Renal cortex interstitium (tissue), 15 donors: Measurements from ENCODE around the gene ZNF143. TPM values are rescaled to one million over a fixed set of nuclear protein-coding genes. Genes with fewer than 3 reads are reported as not detected.
"Not testable (repeated sequence)": the region's sequence is repeated elsewhere in the genome, so short reads cannot be mapped to it uniquely, and the experiment has no call there.

Source experiments
- DNase-seq, 11 donors: peaks; one replicate each; pipeline ENCODE4 v3.0.0-alpha.2; 2013; ENCODE audit warnings: low read depth in 9 of 11, low spot score in 4 of 11; ENCODE audit errors: extremely low read depth in 1 of 11
- long read RNA-seq, 16 experiments: transcript quantifications; one replicate each; lab custom pipeline, GENCODE V29; 2026
- polyA plus RNA-seq, 3 donors: library from polyadenylated mRNA; unstranded; fragments of 120-200 nt; gene quantifications; one replicate each; pipeline ENCODE4 v1.2.1, GENCODE V29; 2013; ENCODE audit not compliant: insufficient read length in 3 of 3

Gene ZNF143
- polyA plus RNA-seq = 10 to 100 TPM; 28.1 to 29.8 (median 29.5) TPM
- long read RNA-seq, donor 1, partial matches to known transcripts = 0 of 3 reads
- long read RNA-seq, donor 1, other reads (novel, unspliced or antisense) = 0 of 3 reads
- long read RNA-seq, donor 2, partial matches to known transcripts = 0 of 4 reads
- long read RNA-seq, donor 2, other reads (novel, unspliced or antisense) = 0 of 4 reads
- long read RNA-seq, donor 3, partial matches to known transcripts = 0 of 4 reads
- long read RNA-seq, donor 3, other reads (novel, unspliced or antisense) = 0 of 4 reads
- long read RNA-seq, donor 4, partial matches to known transcripts = 0 of 3 reads
- long read RNA-seq, donor 4, other reads (novel, unspliced or antisense) = 0 of 3 reads
- long read RNA-seq, donor 5 = 0 reads
- long read RNA-seq, donor 6, partial matches to known transcripts = 0 of 3 reads
- long read RNA-seq, donor 6, other reads (novel, unspliced or antisense) = 0 of 3 reads
- long read RNA-seq, donor 7, partial matches to known transcripts = 0 of 3 reads
- long read RNA-seq, donor 7, other reads (novel, unspliced or antisense) = 0 of 3 reads
- long read RNA-seq, donor 8, partial matches to known transcripts = 0 of 6 reads
- long read RNA-seq, donor 8, other reads (novel, unspliced or antisense) = 0 of 6 reads
- long read RNA-seq, donor 9, partial matches to known transcripts = 0 of 4 reads
- long read RNA-seq, donor 9, other reads (novel, unspliced or antisense) = 0 of 4 reads
- long read RNA-seq, donor 10, partial matches to known transcripts = 0 of 4 reads
- long read RNA-seq, donor 10, other reads (novel, unspliced or antisense) = 0 of 4 reads
- long read RNA-seq, donor 11, partial matches to known transcripts = 0 of 4 reads
- long read RNA-seq, donor 11, other reads (novel, unspliced or antisense) = 0 of 4 reads
- long read RNA-seq, donor 12 = 0 reads
- long read RNA-seq, donor 13 = 0 reads
- long read RNA-seq, donor 14, partial matches to known transcripts = 0 of 4 reads
- long read RNA-seq, donor 14, other reads (novel, unspliced or antisense) = 0 of 4 reads
- long read RNA-seq, donor 15, partial matches to known transcripts = 0 of 3 reads
- long read RNA-seq, donor 15, other reads (novel, unspliced or antisense) = 0 of 3 reads
- long read RNA-seq, donor 16, partial matches to known transcripts = 0 of 6 reads
- long read RNA-seq, donor 16, other reads (novel, unspliced or antisense) = 0 of 6 reads

DNA sequence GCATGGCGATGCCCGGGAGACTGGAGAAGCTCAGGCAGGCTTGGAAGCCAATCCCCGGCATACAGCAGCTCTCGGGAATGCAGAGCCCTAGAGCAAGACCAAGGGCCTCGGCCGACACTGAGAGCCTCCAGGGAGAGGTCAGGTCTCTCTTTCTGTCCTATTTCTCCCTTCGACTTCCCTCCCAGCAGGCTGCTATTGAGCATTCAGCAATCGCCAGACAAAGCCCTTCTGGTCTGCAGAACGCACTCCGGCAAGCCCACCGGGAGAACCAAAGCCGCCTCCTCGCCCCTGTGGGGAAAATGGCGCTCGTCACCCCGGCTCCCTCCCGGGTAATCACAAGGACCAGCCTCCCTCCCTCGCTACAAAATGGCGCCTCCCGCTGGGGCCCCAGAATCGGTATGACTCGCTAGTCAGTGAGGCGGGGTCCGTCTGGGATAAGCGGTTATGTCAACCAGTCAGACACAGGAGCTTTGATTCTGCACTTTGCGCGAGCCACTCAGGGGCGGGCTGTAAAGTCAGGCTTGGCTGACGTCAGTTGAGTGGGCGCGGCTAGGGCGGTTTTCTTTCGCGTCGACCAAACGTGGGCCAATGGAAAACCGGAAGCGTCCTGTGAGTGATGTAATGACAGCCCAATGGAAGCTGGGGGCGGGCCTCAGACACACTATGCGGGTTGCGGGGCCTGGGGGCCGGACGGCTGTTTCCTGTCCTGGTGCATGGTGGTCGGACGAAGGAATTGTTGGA lies at the start of gene ZNF143:
ZNF143 (plus strand) TSS at position 691 of the 741 bp plus-strand sequence. CDS start 10,297 bp downstream, outside the sequence.
- DNase-seq = peak; percentile 99 to 100 (median 100)

GRCh38 chr11:9428706-9429105 lies 32.1 kb upstream of the ZNF143 start:
- no peak for DNase-seq

DNA sequence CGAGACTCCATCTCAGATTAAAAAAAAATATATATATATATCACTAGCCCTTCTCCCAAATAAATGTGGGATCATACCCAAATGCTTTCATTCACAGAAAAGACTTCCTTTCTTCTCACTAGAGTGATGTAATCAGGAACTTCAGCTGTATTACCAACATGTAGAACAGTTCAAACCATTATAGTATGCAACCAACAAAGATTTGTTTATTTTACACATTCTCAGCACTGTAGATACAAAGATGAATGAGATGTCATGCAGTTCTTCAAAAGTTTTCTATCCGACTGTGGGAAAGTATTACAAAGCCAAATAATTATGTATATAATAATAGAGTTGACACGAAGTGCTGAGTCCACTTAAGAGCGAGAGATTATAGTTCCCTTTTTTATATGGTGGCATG lies 22.2 kb upstream of the ZNF143 start:
- no peak for DNase-seq

DNA sequence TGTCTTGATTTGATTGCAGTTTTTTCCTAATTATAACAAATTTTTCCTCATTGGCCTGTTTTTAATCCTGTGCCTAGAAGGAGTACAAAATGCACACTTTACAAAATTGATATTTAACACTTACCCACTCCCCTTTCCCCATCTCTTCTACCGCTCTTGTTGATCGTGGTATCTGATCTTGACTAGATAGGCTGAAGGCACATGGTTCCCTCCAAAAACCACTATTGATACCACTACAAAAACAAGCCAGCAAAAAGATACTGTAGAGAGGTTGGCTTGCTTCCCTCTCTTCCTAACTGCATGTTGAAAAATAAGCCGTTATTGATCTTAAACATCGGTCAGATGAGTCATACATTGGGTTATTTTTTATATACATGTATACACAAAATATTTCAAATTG lies 14.6 kb upstream of the ZNF143 start:
- DNase-seq = no peak

DNA sequence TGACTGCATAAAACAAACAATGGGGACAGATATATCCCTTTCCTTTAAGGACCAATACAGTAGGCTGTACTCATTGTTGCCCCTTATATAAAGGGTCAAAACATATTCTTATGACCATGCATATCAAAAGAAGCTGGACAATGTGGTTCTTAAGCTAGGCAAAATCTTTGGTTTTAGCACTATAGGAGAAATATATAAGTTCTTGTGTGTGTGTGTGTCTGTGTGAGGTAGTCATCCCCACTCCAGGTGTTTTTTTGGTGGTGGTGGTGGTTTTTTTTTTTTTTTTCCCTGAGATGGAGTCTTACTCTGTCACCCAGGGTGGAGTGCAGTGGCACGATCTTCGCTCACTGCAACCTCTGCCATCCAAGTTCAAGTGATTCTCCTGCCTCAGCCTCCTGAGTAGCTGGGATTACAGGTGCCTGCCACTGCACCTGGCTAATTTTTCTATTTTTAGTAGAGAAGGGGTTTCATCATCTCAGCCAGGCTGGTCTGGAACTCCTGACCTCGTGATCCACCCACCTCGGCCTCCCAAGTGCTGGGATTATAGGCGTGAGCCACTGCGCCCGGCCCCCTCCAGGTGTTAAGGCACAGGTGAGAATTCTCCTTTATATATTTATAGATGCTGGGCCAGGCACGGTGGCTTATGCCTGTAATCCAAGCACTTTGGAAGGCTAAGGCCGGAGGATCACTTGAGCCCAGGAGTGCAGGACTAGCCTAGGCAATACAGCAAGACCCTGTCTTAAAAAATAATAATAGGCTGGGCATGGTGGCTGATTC lies 12.0 kb upstream of the ZNF143 start:
- no peak for DNase-seq

GRCh38 chr11:9452023-9452422 lies 8.8 kb upstream of the ZNF143 start:
- DNase-seq = not testable (repeated sequence)

DNA sequence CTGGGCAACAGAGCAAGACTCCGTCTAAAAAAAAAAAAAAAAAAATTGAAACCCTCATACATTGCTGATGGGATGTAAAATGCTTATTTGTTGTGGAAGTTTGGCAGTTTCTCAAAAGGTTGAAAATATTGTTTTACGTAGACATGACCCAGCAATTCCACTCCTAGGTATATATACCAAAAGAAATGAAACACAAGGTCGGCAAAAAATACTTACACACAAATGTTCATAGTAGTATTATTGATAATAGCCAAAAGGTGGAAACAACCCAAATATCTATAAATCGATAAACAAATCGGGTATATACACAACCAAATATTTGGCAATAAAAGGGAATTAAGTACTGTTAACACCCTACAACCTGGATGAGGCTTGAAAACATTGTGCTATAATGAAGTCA lies 5.1 kb upstream of the ZNF143 start:
- no peak for DNase-seq

GRCh38 chr11:9459667-9460321 lies 1.0 kb upstream of the ZNF143 start:
- DNase-seq = peak in 10 of 11 donors; percentile 29 to 64 (median 43)

GRCh38 chr11:9461063-9461759 lies 399 bp downstream of the ZNF143 start:
- peak in 8 of 11 donors; percentile 77 to 88 (median 82) for DNase-seq

DNA sequence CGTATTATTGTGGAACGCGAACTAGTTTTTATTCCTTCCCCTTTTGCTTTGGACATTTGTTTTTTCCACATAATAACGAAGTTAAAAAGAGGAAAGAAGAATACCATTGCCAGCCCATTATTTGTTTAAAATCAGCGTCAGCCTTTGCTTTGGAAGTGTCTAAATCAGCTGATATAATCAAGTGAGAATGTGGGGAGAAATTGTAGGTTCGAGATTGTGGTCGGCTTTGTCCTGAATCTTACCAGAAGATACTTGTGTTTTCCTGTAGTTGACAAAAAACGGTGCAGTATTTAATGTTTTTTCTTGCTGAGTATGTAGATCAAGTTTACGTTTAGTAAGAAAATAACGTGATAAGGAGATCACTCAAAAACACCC lies 935 bp downstream of the ZNF143 start:
- DNase-seq = peak in 6 of 11 donors; percentile 9 to 38 (median 21)

GRCh38 chr11:9462172-9462799 lies 1.5 kb downstream of the ZNF143 start:
- DNase-seq = no peak

DNA sequence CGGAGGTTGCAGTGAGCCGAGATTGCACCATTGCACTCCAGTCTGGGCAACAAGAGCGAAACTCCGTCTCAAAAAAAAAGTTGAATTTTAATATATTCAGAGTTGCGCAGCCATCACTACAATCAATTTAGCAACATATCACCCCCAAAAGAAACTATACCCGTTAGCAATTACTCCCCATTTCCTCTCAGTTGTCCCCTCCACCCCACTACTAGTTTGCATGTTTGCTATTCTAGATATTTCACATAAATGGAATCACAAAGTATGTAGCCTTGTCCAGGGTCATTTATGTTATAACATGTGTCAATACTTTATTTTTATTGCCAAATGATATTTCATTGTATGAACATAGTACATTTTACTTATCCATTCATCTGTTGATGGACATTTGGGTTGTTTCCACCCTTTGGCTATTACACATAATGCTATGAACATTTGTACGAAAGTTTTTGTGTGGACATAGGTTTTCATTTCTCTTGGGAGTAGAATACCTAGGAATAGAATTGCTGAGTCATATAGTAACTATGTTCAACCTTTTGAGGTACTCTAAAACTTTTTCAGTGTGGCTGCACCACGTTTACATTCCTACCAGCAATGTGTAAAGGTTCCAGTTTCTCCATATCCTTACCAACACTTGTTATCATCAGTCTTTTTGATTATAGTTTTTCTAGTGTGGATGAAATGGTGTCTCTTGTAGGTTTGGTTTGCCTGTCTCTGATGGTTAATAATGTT lies 2.2 kb downstream of the ZNF143 start:
- DNase-seq = no peak

- DNase-seq = no peak
Observed at GRCh38 chr11:9470765-9471164, 10.0 kb downstream of the ZNF143 start.

- peak in 5 of 11 donors; percentile 35 to 64 (median 45) for DNase-seq
Observed at GRCh38 chr11:9473408-9473807, 12.6 kb downstream of the ZNF143 start.

- DNase-seq = no peak
Observed at GRCh38 chr11:9479899-9480298, 19.1 kb downstream of the ZNF143 start.
